ENCODE measurements around the gene RASA2.

RASA2 gene

DNA sequence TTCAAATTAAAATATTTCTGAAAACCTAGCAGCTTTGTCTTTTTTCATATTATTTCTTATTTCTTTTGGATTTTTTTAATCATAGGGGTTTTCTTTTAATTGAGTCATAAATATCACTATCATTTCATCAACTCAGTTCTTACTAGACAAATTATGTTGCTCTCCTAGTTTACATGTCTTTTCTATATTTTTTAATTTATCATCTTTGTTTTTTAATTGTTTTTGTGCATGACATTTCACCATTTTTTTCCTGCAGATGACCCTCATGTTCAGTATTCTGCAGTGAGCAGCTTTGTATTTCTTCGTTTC, 89.9 kb downstream of the RASA2 start:
- DNase-seq (ENCODE audit: low read depth), result no peak
- TF ChIP-seq, protein P1, sequence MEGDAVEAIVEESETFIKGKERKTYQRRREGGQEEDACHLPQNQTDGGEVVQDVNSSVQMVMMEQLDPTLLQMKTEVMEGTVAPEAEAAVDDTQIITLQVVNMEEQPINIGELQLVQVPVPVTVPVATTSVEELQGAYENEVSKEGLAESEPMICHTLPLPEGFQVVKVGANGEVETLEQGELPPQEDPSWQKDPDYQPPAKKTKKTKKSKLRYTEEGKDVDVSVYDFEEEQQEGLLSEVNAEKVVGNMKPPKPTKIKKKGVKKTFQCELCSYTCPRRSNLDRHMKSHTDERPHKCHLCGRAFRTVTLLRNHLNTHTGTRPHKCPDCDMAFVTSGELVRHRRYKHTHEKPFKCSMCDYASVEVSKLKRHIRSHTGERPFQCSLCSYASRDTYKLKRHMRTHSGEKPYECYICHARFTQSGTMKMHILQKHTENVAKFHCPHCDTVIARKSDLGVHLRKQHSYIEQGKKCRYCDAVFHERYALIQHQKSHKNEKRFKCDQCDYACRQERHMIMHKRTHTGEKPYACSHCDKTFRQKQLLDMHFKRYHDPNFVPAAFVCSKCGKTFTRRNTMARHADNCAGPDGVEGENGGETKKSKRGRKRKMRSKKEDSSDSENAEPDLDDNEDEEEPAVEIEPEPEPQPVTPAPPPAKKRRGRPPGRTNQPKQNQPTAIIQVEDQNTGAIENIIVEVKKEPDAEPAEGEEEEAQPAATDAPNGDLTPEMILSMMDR (conservative IDR thresholded peaks at IDR 0.05; ENCODE audit: control insufficient read depth, insufficient read depth, low read depth, low read length), result no peak
- H3K4me3 ChIP-seq (ENCODE audit: control insufficient read depth, low read depth, low read length), result no peak overlapping the region

DNA sequence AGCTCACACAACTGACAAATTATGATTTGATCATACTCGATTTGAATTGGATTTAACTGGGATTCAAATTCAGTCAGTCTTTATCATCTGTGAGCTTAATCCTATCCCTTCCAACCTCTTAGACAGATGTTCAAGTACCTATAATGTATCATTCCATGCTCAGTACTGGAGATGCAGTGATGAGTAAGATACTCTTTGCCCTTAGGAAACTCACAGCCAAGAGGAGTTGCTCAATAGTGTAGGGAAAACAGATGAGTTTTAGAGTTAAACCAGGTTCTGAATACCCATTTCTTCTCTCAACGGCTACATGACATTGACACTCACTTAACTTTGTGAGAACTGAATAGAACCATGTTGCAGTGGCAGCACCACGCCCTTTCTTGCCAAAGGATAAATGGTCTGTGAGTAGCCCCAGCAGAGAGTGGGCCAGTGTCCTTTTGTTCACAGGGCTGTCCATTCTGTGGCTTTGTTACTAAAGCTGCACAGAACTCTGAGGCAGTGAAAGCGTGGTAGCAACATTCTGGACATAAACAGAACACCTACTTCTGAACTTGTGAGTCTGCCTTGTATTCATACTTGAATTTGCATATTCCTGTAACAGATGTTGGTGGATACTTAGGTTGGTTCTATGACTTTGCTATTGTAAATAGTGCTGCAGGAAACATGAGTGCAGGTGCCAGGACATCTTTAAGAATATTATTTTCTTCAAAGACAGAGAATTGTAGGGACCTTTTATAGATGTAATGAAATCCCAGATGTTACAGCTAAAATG, 91.6 kb downstream of the RASA2 start:
- TF ChIP-seq, protein P1 (conservative IDR thresholded peaks at IDR 0.05; ENCODE audit: control insufficient read depth, insufficient read depth, low read depth, low read length), result no peak
- DNase-seq (ENCODE audit: low read depth), result peak; percentile 85
- H3K4me3 ChIP-seq (ENCODE audit: control insufficient read depth, low read depth, low read length), result no peak overlapping the region

DNA sequence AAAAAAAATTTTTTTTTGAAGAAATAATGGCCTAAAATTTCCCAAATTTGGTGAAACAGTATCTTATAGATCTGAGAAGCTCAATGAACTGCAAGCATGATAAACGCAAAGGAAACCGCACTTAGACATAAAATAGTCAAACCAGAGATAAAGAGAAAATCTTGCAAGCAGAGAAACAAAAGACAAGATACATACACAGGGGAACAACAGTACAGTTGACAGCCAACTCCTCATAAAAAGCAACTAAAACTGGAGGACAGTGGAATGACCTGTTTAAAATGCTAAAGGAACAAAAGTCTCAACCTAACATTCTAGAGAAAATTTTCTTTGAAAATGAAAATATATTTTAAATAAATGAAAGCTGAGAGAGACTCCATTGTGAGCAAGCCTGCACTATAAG, 107.5 kb downstream of the RASA2 start:
- TF ChIP-seq, protein P1 (conservative IDR thresholded peaks at IDR 0.05; ENCODE audit: control insufficient read depth, insufficient read depth, low read depth, low read length), result no peak
- H3K4me3 ChIP-seq (ENCODE audit: control insufficient read depth, low read depth, low read length), result no peak overlapping the region
- DNase-seq (ENCODE audit: low read depth), result no peak

DNA sequence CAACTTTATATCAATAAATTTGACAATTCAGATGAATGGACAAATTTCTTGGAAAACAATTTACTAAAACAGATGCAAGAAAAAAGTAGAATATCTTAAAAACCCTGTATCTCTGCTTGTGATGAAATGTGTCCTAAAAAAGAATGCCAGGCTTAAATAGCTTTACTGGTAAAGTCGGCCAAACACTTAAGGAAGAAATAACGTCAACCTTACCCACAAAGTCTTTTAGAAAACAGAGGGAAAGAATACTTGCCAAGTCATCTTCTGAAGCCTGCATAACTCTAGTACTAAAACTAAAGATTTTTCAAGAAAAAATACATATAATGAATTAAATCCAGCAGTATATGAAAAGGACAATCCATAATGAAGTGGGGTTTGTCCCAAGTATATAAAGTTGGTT, 111.1 kb downstream of the RASA2 start:
- H3K4me3 ChIP-seq (ENCODE audit: control insufficient read depth, low read depth, low read length), result no peak overlapping the region
- TF ChIP-seq, protein P1 (conservative IDR thresholded peaks at IDR 0.05; ENCODE audit: control insufficient read depth, insufficient read depth, low read depth, low read length), result no peak
- DNase-seq (ENCODE audit: low read depth), result no peak

DNA sequence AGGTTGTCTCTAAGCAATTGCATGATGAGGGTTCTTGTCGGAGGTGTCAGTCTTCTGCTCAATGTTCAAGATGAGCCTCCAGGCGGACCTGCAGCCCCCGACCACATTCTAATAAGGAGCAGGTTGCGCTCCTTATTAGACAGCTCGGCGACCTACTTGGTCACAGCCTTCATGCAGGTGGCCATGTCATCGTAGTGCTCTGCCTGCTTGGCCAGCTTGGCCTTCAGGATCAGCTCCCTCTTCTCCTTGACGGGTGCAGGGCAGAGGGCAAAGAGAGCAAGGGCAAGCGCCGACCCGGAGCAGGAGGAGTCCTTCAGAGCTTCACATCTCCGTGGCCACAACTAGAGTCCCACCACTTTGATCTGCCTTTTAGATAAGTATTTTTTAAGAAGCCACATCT, 113.5 kb downstream of the RASA2 start:
- TF ChIP-seq, protein P1 (conservative IDR thresholded peaks at IDR 0.05; ENCODE audit: control insufficient read depth, insufficient read depth, low read depth, low read length), result no peak
- no peak overlapping the region for H3K4me3 ChIP-seq (ENCODE audit: control insufficient read depth, low read depth, low read length)
- no peak for DNase-seq (ENCODE audit: low read depth)

DNA sequence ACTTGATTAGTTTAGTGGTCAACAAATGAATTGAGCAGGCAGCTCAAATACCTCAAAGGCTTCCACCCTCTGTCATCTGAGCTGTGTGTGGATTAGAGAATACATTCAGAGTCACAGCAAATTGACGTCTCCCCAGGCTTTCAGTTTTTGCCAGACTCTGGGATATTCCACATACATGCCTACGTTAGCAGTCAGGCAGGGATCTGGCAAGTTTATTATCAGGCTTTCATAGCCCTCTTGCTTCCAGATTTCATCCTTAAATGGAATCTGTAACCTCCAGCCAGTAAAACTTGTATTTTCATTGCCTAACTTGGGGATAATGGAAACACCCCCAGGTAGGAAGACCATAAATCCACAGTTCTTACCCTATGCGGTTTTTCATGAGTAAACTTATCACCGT, 115.9 kb downstream of the RASA2 start:
- TF ChIP-seq, protein P1 (conservative IDR thresholded peaks at IDR 0.05; ENCODE audit: control insufficient read depth, insufficient read depth, low read depth, low read length), result no peak
- H3K4me3 ChIP-seq (ENCODE audit: control insufficient read depth, low read depth, low read length), result no peak overlapping the region
- no peak for DNase-seq (ENCODE audit: low read depth)
